Calu3 (cell line): Measurements from ENCODE around the gene BCL2L1. TPM values are rescaled to one million over a fixed set of nuclear protein-coding genes. Genes with fewer than 3 reads are reported as not detected.

ENCODE experiments used
- BruUV-seq: library from RNA; stranded (reverse); fragments of 400-500 nt; replicated peaks from 2 replicates; lab custom pipeline; 2021; lab: Mats Ljungman, UMichigan
- CTCF ChIA-PET: fragments of 300-600 bp; sonication (Branson Sonifier 250); formaldehyde crosslinking; loops from one replicate; lab custom pipeline; 2022; ENCODE audit warnings: antibody characterized with exemption; lab: Charles Lee
- DNase-seq: peaks from one replicate; pipeline ENCODE4 v3.0.0; 2022
- H3K27ac Mint-ChIP-seq: one replicate; pipeline ENCODE4 v1.8.0; 2022; ENCODE audit warnings: mixed read lengths; ENCODE audit not compliant: unreplicated experiment
- H3K27me3 Mint-ChIP-seq: one replicate; pipeline ENCODE4 v1.8.0; 2022; ENCODE audit warnings: mixed read lengths; ENCODE audit not compliant: unreplicated experiment
- H3K36me3 Mint-ChIP-seq: one replicate; pipeline ENCODE4 v1.8.0; 2022; ENCODE audit warnings: mild to moderate bottlenecking, moderate library complexity, mixed read lengths; ENCODE audit not compliant: insufficient read depth, unreplicated experiment
- H3K4me1 Mint-ChIP-seq: one replicate; pipeline ENCODE4 v1.8.0; 2022; ENCODE audit warnings: mild to moderate bottlenecking, low read depth, mixed read lengths; ENCODE audit not compliant: unreplicated experiment
- H3K4me3 Mint-ChIP-seq: one replicate; pipeline ENCODE4 v1.8.0; 2022; ENCODE audit warnings: mild to moderate bottlenecking, low read depth, moderate library complexity, mixed read lengths; ENCODE audit not compliant: unreplicated experiment
- H3K9me3 Mint-ChIP-seq: one replicate; pipeline ENCODE4 v1.8.0; 2022; ENCODE audit warnings: low read depth, mixed read lengths; ENCODE audit not compliant: unreplicated experiment
- CTCF ChIP-seq: fragments of 200-600 bp; IDR thresholded peaks from one replicate; pipeline ENCODE4 v1.8.0; 2022; ENCODE audit warnings: antibody characterized with exemption; ENCODE audit not compliant: unreplicated experiment
- intact Hi-C: fragments of 100-400 bp; cut with micrococcal nuclease; formaldehyde crosslinking; loops from one replicate; pipeline ENCODE4 v1.10.0; 2022; ENCODE audit not compliant: unreplicated experiment
- total RNA-seq: library from RNA; stranded (reverse); gene quantifications from 2 replicates; pipeline ENCODE4 v1.2.3, GENCODE V29; 2022

The BCL2L1 gene
- total RNA-seq, 1 experiment from 2014 or later, result 290 TPM

DNA sequence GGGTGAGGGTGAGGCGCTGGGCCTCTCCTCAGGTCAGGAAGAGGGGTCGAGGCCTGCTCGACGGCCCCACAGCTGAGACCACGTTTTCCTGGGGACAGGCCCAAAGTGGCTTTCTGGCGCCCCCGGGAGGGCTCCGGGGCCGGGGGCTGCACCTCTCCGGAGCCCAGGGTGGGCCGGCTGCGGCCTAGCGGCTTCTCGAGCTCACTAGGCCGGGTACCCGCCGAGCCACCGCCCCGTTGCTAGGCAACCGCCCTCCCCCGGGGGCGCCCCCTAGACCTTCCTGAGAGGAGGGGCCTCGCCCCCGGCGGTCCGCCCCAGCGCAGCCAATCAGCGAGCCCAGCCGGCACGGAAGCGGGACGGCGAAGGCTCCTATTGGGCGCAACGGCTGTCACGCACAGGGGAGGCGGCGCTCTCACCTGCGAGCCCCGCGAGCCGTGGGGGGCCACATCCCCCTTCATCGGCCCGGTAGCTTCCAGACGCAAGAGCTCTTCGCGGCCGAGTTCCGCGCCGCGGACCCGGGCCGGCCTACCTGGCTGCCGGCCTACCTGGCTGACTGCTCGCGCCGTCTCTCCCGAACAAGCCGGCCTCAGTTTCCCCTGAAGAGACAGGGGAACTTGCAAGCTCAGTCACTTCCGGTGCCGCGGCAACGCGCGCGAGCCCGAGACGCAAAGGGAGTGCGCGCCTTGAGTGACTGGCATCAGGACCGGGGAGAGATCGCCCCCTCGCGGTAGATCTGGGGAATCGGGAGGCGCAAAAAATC is 831 bp upstream of the BCL2L1 start:
- DNase-seq, result peak; percentile 100
- H3K4me3 Mint-ChIP-seq, result peak overlapping the region; percentile 97
- H3K27me3 Mint-ChIP-seq, result no peaks in the 10 kb centered on the region
- TF ChIP-seq CTCF, result peak; percentile 97
- BruUV-seq, result no TSS peak
- H3K4me1 Mint-ChIP-seq, result peaks cover 21% of the 10 kb centered on the region
- H3K9me3 Mint-ChIP-seq, result no peaks in the 10 kb centered on the region
- intact Hi-C loops, result loop anchor here (1.0 to 5.0 kb wide), 4 partner anchors 46 to 161 kb away; no protein-coding TSS in a partner anchor
- peaks cover 58% of the 10 kb centered on the region for H3K36me3 Mint-ChIP-seq
- CTCF ChIA-PET, result interaction anchor here (0.6 to 9.5 kb wide), 32 partner anchors 12 to 228 kb away, joined by 3 to 205 read pairs (median 8); partner anchors contain the start of genes PDRG1 and TPX2
- peak overlapping the region; percentile 94 for H3K27ac Mint-ChIP-seq

GRCh38 chr20:31723069-31723318 is 326 bp upstream of the BCL2L1 start:
- no peak for TF ChIP-seq CTCF
- CTCF ChIA-PET, result interaction anchor here (0.7 to 9.5 kb wide), 29 partner anchors 11 to 229 kb away, joined by 3 to 205 read pairs (median 10); partner anchors contain the start of genes PDRG1 and TPX2
- H3K9me3 Mint-ChIP-seq, result no peaks in the 10 kb centered on the region
- BruUV-seq, result TSS peak; percentile 25
- H3K4me1 Mint-ChIP-seq, result peaks cover 25% of the 10 kb centered on the region
- H3K36me3 Mint-ChIP-seq, result peaks cover 63% of the 10 kb centered on the region
- peak overlapping the region; percentile 97 for H3K4me3 Mint-ChIP-seq
- H3K27ac Mint-ChIP-seq, result peak overlapping the region; percentile 94
- no peaks in the 10 kb centered on the region for H3K27me3 Mint-ChIP-seq
- no peak for DNase-seq
- intact Hi-C loops, result loop anchor here (1.0 to 5.0 kb wide), 3 partner anchors 46 to 161 kb away; no protein-coding TSS in a partner anchor

DNA sequence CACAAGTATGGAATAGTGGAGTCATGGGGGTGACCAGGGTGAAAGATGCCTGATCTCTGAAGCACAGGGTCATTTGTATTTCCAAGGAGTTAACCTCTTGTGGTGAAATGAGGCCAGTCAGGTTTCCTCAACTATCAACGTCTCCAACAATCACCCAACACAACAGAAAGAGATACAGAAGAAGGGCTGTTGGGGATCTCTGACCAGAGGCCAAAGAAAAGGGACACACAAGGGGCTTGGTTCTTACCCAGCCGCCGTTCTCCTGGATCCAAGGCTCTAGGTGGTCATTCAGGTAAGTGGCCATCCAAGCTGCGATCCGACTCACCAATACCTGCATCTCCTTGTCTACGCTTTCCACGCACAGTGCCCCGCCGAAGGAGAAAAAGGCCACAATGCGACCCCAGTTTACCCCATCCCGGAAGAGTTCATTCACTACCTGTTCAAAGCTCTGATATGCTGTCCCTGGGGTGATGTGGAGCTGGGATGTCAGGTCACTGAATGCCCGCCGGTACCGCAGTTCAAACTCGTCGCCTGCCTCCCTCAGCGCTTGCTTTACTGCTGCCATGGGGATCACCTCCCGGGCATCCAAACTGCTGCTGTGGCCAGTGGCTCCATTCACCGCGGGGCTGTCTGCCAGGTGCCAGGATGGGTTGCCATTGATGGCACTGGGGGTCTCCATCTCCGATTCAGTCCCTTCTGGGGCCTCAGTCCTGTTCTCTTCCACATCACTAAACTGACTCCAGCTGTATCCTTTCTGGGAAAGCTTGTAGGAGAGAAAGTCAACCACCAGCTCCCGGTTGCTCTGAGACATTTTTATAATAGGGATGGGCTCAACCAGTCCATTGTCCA is 1.0 kb downstream of the BCL2L1 start:
- intact Hi-C loops, result loop anchor here (5.0 kb wide), 2 partner anchors 44 to 159 kb away; no protein-coding TSS in a partner anchor
- Mint-ChIP-seq H3K9me3 (no peaks in the 10 kb centered on the region), H3K4me3 (peak overlapping the region; percentile 97), H3K27me3 (no peaks in the 10 kb centered on the region), H3K27ac (peak overlapping the region; percentile 94), H3K36me3 (peaks cover 76% of the 10 kb centered on the region), H3K4me1 (peaks cover 38% of the 10 kb centered on the region)
- CTCF ChIA-PET, result interaction anchor here (1.2 to 9.5 kb wide), 12 partner anchors 10 to 161 kb away, joined by 3 to 205 read pairs (median 23); partner anchors contain the start of gene TPX2
- DNase-seq, result no peak
- no peak for TF ChIP-seq CTCF
- BruUV-seq, result TSS peak; percentile 30
